SU-DHL-6 (cell line): Measurements from ENCODE around the gene SNTB2.

Experiments used
- H2AFZ ChIP-seq: fragments of 200-600 bp; sonication (generic); 2 replicates; pipeline ENCODE4 v1.6.1; 2014; ENCODE audit warnings: low read depth, mild to moderate bottlenecking, moderate library complexity, mixed read lengths, antibody characterized with exemption, low read length; ENCODE audit not compliant: severe bottlenecking
- H3F3A ChIP-seq: fragments of 200-600 bp; shearing (Covaris generic); 2 replicates; pipeline ENCODE4 v1.6.0; 2016; ENCODE audit warnings: antibody characterized with exemption, mild to moderate bottlenecking; ENCODE audit not compliant: insufficient read depth
- H3K27ac ChIP-seq: fragments of 200-600 bp; sonication (generic); 2 replicates; pipeline ENCODE4 v1.5.1; 2016; ENCODE audit warnings: low read depth, mild to moderate bottlenecking, low read length, moderate library complexity, mixed read lengths
- H3K27me3 ChIP-seq: fragments of 200-600 bp; sonication (generic), shearing (Covaris generic); 2 replicates; pipeline ENCODE4 v1.6.0; 2014; ENCODE audit warnings: mild to moderate bottlenecking, low read length
- H3K36me3 ChIP-seq: fragments of 200-600 bp; sonication (generic); 2 replicates; pipeline ENCODE4 v1.6.1; 2014; ENCODE audit warnings: mild to moderate bottlenecking, low read length, mixed read lengths
- H3K4me2 ChIP-seq: fragments of 300-600, 200-600 bp; shearing (Covaris generic), sonication (generic); 2 replicates; pipeline ENCODE4 v1.6.0; 2014; ENCODE audit warnings: low read length, low read depth, mild to moderate bottlenecking; ENCODE audit not compliant: poor library complexity, severe bottlenecking
- H3K4me3 ChIP-seq: fragments of 200-600 bp; sonication (generic); 2 replicates; pipeline ENCODE4 v1.5.1; 2014; ENCODE audit warnings: antibody characterized with exemption, low read length, mild to moderate bottlenecking, mixed read lengths; ENCODE audit not compliant: insufficient read depth, poor library complexity, severe bottlenecking
- H3K79me2 ChIP-seq: fragments of 200-600 bp; sonication (generic); 2 replicates; pipeline ENCODE4 v1.6.1; 2014; ENCODE audit warnings: mild to moderate bottlenecking, low read length, moderate library complexity; ENCODE audit not compliant: insufficient read depth
- H3K9ac ChIP-seq: fragments of 200-600 bp; sonication (generic); 2 replicates; pipeline ENCODE4 v1.7.0; 2014; ENCODE audit warnings: mild to moderate bottlenecking, low read length
- H3K9me2 ChIP-seq: fragments of 200-600 bp; sonication (generic); replicated peaks from 2 replicates; pipeline ENCODE4 v1.6.1; 2014; ENCODE audit warnings: low read length; ENCODE audit not compliant: insufficient read depth
- H3K9me3 ChIP-seq: fragments of 200-600 bp; sonication (generic); 2 replicates; pipeline ENCODE4 v1.6.1; 2014; ENCODE audit warnings: low read length, mixed read lengths; ENCODE audit not compliant: insufficient read depth
- H4K20me1 ChIP-seq: fragments of 200-600 bp; sonication (generic); 2 replicates; pipeline ENCODE4 v1.6.1; 2014; ENCODE audit warnings: low read depth, mild to moderate bottlenecking, antibody characterized with exemption, low read length, moderate library complexity, mixed read lengths
- CTCF ChIP-seq: fragments of 200-600 bp; sonication (generic); IDR thresholded peaks from one replicate; pipeline ENCODE4 v1.5.1; 2017; ENCODE audit warnings: antibody characterized with exemption, mild to moderate bottlenecking, low read length, moderate library complexity; ENCODE audit not compliant: insufficient read depth, poor library complexity, severe bottlenecking
- EZH2phosphoT487 ChIP-seq: fragments of 200-600 bp; sonication (generic), shearing (Covaris generic); conservative IDR thresholded peaks from 2 replicates; pipeline ENCODE4 v1.6.1; 2018; ENCODE audit warnings: mild to moderate bottlenecking, antibody characterized with exemption, low read length, moderate library complexity, mixed read lengths

SNTB2 gene

GRCh38 chr16:69306031-69306430 lies 119.1 kb downstream of the SNTB2 start:
- no peak overlapping the region for H2AFZ ChIP-seq
- no peak overlapping the region for H3K9ac ChIP-seq
- peaks cover 19% of the 10 kb centered on the region for H3F3A ChIP-seq
- H3K27me3 ChIP-seq, result no peaks in the 10 kb centered on the region
- TF ChIP-seq EZH2phosphoT487 (no peak), CTCF (no peak)
- H3K9me2 ChIP-seq, result no peaks in the 10 kb centered on the region
- no peaks in the 10 kb centered on the region for H3K9me3 ChIP-seq
- H4K20me1 ChIP-seq, result no peaks in the 10 kb centered on the region
- no peak overlapping the region for H3K4me2 ChIP-seq
- H3K36me3 ChIP-seq, result no peaks in the 10 kb centered on the region
- no peak overlapping the region for H3K27ac ChIP-seq
- H3K4me3 ChIP-seq, result no peak overlapping the region
- H3K79me2 ChIP-seq, result no peaks in the 10 kb centered on the region

GRCh38 chr16:69307091-69307490 lies 120.1 kb downstream of the SNTB2 start:
- Histone ChIP-seq H3K9me3 (no peaks in the 10 kb centered on the region), H3K27me3 (no peaks in the 10 kb centered on the region), H3K79me2 (peaks cover 5% of the 10 kb centered on the region), H3K36me3 (no peaks in the 10 kb centered on the region), H4K20me1 (no peaks in the 10 kb centered on the region), H3K9me2 (no peaks in the 10 kb centered on the region), H3F3A (peaks cover 19% of the 10 kb centered on the region), H3K27ac (no peak overlapping the region), H2AFZ (no peak overlapping the region), H3K4me2 (no peak overlapping the region), H3K9ac (no peak overlapping the region), H3K4me3 (no peak overlapping the region)
- TF ChIP-seq CTCF, result no peak
- no peak for TF ChIP-seq EZH2phosphoT487

- no peak overlapping the region for H2AFZ ChIP-seq
- H3K9me2 ChIP-seq, result no peaks in the 10 kb centered on the region
- TF ChIP-seq EZH2phosphoT487 (no peak), CTCF (no peak)
- no peak overlapping the region for H3K9ac ChIP-seq
- peaks cover 11% of the 10 kb centered on the region for H3K79me2 ChIP-seq
- no peaks in the 10 kb centered on the region; the same call in 1 of the 2 replicates for H4K20me1 ChIP-seq
- H3K27ac ChIP-seq, result no peak overlapping the region
- no peaks in the 10 kb centered on the region for H3K9me3 ChIP-seq
- no peak overlapping the region for H3K4me3 ChIP-seq
- no peaks in the 10 kb centered on the region for H3K27me3 ChIP-seq
- H3K4me2 ChIP-seq, result no peak overlapping the region
- no peaks in the 10 kb centered on the region for H3K36me3 ChIP-seq
- peaks cover 19% of the 10 kb centered on the region for H3F3A ChIP-seq
Measured at GRCh38 chr16:69307856-69308255, 120.9 kb downstream of the SNTB2 start.
